HG02763 (cell line): ENCODE measurements around the gene ACSM2A.
"Not testable (repeated sequence)": the region's sequence is repeated elsewhere in the genome, so short reads cannot be mapped to it uniquely, and the experiment has no call there.

Experiments
- ATAC-seq: cut with Tn5 transposase; IDR thresholded peaks from one replicate; pipeline ENCODE4 v1.9.1; 2021; ENCODE audit warnings: mild to moderate bottlenecking, moderate library complexity; ENCODE audit not compliant: unreplicated experiment

The ACSM2A gene

GRCh38 chr16:20451364-20451763 is at the start of gene ACSM2A:
Gene ACSM2A, plus strand, starts transcription at chr16:20451521. Its CDS starts 8,594 bp downstream, at chr16:20460115.
- not testable (repeated sequence) for ATAC-seq

GRCh38 chr16:20402651-20403050 is 48.7 kb upstream of the ACSM2A start:
- ATAC-seq: no peak

GRCh38 chr16:20404637-20405036 is 46.7 kb upstream of the ACSM2A start, which contains the start of gene PDILT:
Gene PDILT, minus strand, starts transcription at chr16:20404737. Its CDS starts 5,437 bp downstream, at chr16:20399300.
- no peak for ATAC-seq

GRCh38 chr16:20409398-20410120 is 41.8 kb upstream of the ACSM2A start, which contains the start of gene ACSM5:
Gene ACSM5, plus strand, starts transcription at chr16:20409534. Its CDS starts 1,951 bp downstream, at chr16:20411485.
- ATAC-seq: no peak

GRCh38 chr16:20410121-20410723 is 41.1 kb upstream of the ACSM2A start:
- no peak for ATAC-seq

- no peak for ATAC-seq
These were observed 40.3 kb upstream of the ACSM2A start for GRCh38 chr16:20411055-20411454.

- ATAC-seq: no peak
These were observed 35.8 kb upstream of the ACSM2A start for GRCh38 chr16:20415541-20415940.

GRCh38 chr16:20419093-20419492 is 32.2 kb upstream of the ACSM2A start:
- not testable (repeated sequence) for ATAC-seq

- not testable (repeated sequence) for ATAC-seq
These were observed 29.6 kb upstream of the ACSM2A start for GRCh38 chr16:20421748-20422147.

GRCh38 chr16:20423772-20424128 is 27.6 kb upstream of the ACSM2A start:
- not testable (repeated sequence) for ATAC-seq

- ATAC-seq: no peak
These were observed 27.0 kb upstream of the ACSM2A start for GRCh38 chr16:20424129-20424866.

- not testable (repeated sequence) for ATAC-seq
These were observed 23.9 kb upstream of the ACSM2A start for GRCh38 chr16:20427401-20427797.

- not testable (repeated sequence) for ATAC-seq
These were observed 21.8 kb upstream of the ACSM2A start for GRCh38 chr16:20429499-20429898.

GRCh38 chr16:20430480-20430879 is 20.8 kb upstream of the ACSM2A start:
- ATAC-seq: not testable (repeated sequence)

GRCh38 chr16:20430948-20431347 is 20.4 kb upstream of the ACSM2A start:
- ATAC-seq: no peak

- ATAC-seq: not testable (repeated sequence)
These were observed 12.4 kb upstream of the ACSM2A start for GRCh38 chr16:20438950-20439349.

GRCh38 chr16:20439820-20440231 is 11.5 kb upstream of the ACSM2A start:
- ATAC-seq: not testable (repeated sequence)

- not testable (repeated sequence) for ATAC-seq
These were observed 10.6 kb upstream of the ACSM2A start for GRCh38 chr16:20440731-20441130.

GRCh38 chr16:20441191-20441590 is 10.1 kb upstream of the ACSM2A start:
- ATAC-seq: no peak

- not testable (repeated sequence) for ATAC-seq
These were observed 9.5 kb upstream of the ACSM2A start for GRCh38 chr16:20441859-20442258.

GRCh38 chr16:20446652-20447393 is 4.5 kb upstream of the ACSM2A start:
- not testable (repeated sequence) for ATAC-seq
